HG02981 (cell line): ENCODE results near the gene OSM.
A peak's percentile ranks its signal among the peaks of the same experiment; 100 is the strongest.

Experiments used
- ATAC-seq: cut with Tn5 transposase; IDR thresholded peaks from one replicate; pipeline ENCODE4 v1.9.1; 2021; ENCODE audit warnings: mild to moderate bottlenecking, moderate library complexity; ENCODE audit not compliant: unreplicated experiment

Gene OSM

DNA sequence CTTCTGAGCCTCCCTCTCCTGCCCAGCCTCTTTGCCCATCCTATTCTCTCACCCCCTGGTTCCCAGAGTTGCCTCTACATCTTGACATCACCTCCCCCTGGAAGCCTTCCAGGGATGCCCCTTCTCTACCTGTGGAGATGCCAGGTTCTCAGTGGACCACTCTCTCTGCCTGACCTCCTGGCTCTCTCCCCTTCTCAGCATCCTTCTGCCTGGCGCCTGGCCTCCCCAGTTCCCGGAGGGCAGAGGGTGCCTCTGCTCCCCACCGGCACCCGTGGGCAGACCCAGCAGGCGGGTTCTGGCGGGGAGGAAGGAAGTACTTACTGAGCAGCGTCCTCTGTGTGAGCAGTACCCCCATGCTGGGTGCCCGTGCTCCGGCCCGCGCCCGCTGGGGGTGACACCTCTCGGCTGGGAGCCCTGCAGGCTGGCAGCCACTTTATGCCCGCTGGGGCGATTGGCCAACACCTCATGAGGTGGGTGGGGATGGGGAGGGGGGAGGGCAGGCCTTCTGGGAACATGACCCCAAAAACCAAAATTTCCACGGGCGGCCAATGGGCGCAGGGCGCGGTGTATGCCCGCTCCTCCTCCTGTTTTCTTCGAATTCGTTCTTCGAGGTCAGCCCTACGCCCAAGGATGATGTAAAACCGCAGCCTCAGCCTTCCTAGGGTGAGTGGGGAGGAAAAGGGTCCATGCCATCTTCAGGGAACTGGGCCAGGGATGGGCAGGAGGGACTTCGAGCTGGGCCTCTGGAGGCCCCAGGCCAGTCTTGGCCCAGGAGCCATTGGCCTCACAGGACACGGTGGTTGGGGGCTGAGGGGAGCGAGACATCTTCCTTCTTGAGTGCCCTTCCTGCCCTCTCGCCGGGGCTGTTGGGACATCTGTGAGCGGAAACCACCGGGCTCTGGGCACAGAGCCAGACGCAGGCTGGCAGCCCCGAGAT lies at the start of gene OSM:
TSS of gene OSM (minus strand) at position 407 of the 937 bp plus-strand sequence. CDS start at position 355, 52 bp downstream.
- ATAC-seq: no peak

DNA sequence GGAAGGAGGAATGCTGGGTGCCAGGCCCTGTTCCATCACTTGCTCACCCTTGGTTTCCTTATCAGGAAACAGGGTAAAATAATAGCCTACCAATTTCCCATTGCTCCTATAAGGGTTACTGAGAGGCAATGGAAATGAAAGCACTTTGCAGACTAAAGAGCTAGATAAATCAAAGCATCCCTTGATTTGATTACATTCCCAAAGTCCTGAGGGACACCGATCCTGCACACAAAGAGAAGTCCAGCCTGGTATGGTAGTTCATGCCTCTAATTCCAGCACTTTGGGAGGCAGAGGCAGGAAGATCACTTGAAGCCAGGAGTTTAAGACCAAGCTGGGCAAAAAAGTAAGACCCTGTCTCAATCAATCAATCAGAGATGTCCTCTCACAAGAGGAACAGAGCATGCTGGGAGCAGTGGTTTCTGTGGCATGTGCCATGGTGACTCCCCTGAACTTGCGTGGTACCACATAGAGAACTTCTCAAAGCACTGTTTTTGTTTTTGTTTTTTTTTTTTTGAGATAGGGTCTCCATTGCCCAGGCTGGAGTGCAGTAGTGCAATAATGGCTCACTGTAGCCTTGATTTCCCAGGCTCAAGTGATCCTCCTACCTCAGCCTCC lies 49.4 kb upstream of the OSM start:
- no peak for ATAC-seq

DNA sequence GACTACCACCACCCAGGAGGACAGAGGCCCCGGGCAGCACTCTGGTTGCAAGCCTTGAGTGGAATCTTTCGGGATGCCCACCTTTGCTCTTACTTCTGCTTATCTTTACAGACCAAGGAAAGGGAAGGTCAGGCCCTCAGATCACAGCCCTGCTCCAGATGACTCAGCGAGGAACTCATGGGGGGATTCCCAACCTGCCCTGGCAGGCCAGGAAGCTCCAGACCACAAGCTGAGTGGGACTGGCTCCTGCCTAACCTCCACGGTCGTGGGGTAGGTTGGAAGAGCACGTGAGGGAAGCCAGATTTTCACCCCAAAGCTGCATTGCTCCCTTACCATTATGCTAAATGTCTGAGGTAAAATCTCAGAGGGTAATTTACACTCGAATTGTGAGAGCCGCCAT lies 48.3 kb upstream of the OSM start:
- no peak for ATAC-seq

DNA sequence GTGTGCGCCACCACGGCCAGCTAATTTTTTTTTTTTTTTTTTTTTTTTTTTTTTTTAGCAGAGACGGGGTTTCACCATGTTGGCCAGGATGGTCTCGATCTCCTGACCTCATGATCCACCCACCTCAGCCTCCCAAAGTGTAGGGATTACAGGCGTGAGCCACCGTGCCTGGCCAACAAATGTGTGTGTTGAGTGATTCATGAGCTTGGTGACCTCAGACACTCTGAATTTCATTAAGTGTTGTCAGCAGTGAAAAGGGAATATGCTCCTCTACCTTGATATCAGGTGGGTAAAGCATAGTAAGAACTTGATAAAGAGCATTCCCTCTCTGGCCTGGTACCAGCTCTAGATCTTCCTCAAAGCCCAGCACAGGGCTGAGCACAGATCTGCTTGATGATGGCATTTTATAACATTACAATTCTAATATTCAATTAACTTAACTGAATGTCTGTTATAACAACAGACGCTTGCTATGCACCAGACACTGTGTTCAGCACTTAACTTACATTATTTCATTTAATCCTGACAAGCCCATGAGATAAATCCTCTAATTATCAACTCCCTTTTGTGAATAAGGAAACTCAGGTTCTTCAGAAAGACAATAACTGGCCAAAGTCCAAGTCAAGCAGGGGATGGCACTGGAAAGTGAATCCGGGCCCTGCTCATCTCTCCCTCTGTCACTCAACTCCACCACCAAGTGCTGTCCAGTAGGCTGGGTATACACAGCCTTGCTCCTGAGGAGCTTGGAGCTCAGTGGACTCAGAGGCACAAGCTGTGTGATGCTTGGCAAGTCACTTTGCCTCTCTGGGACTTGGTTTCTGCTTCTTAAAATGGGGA lies 47.1 kb upstream of the OSM start:
- no peak for ATAC-seq

DNA sequence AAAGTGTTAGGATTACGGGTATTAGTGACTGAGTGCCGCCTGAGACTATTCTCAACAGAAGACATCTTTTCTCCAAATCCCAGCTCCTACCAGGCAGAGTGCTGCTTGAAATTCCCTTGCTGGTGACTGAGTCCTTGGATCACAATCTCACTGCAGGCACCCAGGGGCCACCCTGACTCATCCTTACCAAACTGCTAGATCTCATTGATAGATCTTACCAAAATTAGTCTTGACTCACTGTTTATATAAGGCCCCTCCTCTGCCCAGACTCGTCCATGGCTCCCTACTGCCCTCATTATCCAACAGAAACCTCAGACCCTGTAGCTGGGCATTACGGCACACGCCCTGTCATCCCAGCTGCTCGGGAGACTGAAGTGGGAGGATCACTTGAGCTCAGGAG lies 45.4 kb upstream of the OSM start:
- ATAC-seq: no peak

DNA sequence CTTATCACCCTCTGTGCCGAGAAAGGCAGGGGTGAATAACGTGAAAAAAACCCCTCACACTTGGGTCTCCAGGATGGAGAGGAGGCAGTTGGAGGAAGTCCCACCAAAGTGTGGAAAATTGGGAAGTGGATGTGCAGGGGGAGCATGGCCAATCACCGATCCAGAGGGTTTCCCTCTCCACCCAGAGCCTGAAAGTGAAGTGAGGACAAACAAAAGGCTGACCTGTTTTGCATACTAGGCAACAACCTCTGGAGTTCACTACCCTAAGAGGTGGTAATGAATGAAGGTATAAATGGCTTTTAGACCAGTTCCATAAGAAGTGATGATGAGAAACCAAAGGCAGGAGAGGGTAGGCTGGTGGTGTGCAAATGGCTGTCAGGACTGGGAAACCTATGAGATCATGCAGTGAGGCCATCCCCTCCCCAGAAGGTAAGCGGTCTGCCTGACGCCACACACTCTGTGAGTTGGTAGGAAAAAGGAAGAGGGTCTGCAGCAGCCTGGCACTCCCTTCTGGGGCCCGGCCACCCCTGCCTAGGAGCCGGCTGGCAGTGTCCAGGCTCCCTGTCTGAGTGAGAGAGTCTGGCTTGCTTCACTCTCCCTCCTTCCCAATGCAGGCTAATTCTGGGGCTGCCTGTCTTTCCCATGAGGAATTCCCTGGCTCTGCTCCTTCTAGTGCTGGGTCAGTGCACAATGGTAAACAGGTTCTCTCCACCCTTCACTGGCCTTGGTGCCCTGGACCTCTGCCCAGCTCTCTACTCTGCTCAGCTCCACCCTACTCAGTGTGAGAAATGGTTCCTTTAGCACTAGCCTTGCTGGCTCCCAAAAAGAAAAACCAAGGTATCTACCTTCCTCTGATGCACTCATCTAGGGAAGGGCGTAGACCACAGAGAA lies 44.5 kb upstream of the OSM start:
- ATAC-seq: no peak

DNA sequence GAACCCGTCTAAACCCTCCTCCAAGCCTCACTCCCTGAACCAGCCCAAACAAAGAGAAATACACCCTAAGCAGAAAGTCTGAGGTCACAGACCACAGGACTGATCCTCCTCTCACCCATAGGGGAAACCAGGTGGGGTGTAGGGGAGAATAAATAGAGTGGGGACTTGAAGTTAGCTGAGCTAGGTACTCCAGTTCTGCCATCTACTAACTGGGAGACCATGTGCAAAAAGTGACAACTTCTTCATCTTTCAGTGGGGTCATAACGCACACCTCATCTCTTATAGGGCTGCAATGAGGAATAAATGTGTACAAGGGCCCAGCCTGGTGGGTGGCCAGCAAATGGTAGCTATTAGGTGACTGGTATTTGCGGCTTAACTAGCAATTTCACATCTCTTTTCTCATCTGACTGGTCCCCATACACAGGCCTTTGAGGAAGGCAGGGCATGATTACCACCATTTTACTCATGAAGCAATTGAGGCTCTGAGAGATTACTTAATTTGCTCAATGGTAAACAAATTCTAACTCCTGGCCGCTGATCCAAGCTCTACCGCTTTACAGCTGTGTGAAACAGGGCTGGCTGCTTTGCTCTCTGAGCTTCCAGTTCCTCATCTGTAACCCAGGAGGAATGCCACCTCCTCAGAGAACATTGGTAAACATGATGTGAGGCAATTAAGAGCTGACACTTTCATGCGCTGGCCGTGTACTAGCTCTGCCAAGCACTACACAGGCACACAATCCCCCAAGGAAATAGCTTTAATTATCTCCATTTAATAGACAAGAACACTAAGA lies 43.5 kb upstream of the OSM start:
- no peak for ATAC-seq

DNA sequence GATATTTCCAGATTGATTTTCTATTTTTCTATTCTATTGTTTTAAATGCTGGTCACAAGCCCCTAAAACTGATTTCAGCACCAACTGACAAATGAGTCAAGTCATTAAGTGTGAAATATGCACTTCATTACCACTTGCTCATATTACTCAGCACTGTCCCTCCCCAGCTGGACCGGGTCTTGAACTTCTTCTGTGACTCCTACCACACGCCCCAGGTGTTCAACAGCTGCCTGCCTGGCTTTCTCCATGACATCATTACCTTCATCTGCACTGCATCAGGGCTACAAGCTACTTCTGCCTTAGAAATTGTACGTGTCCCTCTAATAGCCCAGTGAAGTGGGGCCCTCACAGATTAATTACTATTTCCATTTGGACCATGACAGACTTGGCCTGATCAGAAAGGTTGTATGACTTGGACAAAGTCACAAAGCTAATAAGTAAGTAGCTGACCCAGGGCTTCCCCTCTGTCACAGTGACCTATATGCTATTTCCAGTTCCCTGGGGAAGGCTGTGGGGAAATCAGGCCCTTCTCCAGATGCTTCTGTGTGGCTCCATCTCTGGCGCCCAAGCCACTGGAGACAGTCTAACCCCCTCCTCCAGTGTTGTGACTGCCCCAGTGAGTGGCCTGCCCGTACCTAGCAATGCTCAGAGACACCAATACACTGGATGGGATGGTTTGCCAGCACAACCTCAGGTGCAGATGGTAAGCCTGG lies 42.0 kb upstream of the OSM start:
- ATAC-seq: no peak

DNA sequence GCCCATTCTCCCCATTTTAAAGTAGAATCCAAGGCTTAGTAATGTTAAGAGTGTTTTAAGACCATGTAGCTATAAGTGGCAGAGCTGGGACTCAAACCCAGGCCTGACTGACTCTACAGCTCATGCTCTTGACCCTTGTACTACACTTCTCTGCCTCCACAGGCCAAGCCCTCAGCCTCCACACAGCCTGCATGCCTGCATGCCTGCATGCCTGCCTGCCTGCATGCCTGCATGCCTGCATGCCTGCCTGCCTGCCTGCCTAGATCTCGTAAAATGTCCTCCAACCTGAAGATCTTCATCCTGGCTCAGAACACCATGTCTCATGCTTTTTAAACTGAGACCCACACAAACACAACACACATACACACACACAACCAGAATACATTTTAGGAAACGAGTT lies 41.4 kb upstream of the OSM start:
- no peak for ATAC-seq

DNA sequence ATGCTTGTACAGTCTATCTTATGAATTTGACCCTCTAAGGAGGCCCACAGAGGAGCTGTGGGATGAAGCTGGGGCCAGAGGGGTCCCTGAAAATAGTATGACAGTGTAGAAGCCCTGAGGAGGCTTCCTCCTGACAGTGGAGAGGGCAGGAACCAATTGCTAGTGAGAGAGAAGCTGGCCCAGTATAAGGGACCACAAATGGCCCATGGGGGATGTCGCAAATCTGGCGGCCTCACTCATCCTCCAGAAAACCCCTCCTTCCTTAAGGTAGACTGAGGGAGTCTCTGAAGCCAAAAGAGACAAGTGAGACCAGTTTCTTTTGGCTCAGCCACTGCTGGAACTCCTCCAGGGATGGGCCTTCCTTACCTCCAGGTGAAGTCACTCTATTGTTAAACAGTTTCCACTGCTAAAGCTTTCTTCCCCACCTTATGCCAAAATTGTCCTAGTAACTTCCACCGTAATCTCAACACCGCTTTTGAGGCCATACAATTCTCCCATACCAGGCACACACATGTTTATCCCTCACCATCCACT lies 40.5 kb upstream of the OSM start:
- ATAC-seq: no peak

DNA sequence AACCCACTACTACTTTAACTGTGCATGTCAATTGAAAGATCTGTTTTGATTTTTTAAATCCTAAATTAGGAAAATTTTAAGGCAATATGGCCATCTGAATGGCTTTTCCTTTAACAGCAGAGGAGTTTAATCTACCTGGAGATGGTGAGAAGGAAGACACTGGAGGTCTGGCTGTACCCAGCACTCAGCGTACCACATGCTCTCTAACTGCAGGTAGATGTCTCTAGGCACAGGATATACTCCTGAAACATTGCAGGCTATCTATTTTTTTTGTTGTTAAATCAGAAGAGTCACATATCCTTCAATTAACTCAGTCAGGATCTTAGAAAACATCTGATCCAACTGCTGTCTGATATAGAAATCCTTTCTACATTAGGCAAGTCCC lies 40.0 kb upstream of the OSM start:
- no peak for ATAC-seq

DNA sequence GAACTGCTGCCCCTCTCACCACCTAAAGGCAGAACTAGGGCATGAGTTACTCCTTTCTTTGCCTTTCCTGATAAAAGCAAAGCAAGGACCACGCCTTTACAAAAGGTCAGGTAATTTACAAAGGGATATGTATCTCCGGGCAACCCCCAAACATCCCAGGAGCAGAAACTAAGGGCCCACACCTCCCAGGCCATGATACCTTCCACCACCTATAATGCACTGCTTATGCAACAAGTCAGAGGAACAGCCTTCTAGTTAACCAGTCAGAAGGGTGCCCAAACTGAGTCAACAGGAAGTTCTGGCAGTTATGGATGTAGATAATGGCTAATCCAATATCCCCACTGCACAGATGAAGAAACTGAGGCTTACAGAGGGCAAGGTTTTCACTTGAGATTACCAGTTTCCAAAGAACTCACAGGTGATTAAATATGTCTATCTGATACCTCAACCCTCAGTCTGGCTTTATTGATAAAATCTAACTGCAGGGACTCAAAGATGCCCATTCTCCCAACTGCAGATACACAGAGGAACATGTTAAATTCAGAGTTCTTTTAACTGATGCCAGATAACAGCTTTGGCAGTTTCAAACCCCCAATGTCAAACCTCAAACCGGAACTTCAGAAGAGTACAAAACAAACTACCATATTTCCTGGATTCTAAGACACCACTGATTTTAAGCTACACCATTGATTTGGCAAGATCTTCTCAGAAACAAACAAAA lies 39.4 kb upstream of the OSM start:
- ATAC-seq: no peak

DNA sequence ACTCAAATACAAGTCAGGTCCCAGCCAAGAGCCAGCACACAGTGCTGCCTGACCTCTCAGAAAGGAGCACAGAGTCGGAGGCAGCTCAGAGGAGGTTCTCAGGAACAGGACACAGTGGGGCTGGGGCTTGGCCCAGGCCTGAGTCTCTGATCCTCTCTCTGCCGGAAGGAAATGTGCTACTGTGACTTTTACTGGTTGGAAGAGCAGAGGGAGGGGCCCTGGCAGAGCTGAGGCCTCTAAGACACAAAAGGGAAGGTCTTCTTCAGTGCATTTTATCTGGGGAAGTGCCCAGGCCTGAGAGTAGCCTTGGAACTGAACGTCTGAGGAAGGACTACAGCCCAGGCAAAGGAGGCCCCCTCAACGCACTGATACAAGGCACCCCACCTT lies 38.9 kb upstream of the OSM start:
- peak; percentile 35 for ATAC-seq

DNA sequence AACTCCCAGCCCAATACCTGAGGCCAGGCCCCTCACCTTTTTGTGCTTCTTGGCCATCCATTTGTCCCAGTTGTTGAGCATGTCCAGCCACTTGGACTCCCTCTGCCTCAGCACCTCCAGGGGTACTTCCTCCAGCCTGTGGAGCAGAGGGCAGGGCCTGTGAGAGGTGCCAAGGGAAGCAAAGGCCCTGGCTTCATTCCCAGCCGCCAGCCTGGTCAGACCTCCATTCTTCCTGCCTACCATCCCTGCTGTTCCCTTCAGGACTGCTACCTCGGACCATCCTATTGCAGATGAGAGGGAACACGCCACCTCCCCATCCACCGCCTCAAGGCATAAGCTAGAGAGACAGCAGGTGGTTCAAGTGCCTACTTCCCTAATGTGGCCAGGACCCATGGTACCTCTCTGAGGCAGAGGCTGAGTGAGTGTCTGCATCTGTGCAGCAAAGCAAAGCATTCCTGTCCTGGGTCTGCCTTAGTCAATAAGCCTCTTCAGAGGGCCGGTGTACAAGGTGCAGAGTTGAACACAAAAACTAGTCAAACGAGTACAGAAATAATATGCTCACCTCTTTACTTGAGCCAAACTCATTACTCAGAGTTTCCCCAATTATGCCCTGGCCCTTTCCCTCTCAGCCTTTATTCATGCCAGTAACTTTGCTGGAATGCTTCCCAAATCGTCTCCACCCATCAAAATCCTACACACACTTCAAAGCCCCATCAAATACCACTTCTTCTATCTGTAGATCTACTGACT lies 38.0 kb upstream of the OSM start:
- no peak for ATAC-seq

DNA sequence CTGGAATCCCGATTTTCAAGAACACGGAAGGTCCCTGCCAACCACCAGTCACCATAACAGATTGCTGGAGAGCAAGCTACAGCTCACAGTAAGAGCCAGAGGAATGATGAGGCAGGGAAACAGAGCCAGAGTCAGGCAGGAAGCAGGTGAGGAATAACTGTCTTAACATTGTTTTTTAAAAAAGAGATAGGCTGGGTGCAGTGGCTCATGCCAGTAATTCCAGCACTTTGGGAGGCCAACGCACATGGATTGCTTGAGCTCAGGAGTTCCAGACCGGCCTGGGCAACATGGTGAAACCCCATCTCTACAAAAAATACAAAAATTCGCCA lies 36.1 kb upstream of the OSM start:
- no peak for ATAC-seq

DNA sequence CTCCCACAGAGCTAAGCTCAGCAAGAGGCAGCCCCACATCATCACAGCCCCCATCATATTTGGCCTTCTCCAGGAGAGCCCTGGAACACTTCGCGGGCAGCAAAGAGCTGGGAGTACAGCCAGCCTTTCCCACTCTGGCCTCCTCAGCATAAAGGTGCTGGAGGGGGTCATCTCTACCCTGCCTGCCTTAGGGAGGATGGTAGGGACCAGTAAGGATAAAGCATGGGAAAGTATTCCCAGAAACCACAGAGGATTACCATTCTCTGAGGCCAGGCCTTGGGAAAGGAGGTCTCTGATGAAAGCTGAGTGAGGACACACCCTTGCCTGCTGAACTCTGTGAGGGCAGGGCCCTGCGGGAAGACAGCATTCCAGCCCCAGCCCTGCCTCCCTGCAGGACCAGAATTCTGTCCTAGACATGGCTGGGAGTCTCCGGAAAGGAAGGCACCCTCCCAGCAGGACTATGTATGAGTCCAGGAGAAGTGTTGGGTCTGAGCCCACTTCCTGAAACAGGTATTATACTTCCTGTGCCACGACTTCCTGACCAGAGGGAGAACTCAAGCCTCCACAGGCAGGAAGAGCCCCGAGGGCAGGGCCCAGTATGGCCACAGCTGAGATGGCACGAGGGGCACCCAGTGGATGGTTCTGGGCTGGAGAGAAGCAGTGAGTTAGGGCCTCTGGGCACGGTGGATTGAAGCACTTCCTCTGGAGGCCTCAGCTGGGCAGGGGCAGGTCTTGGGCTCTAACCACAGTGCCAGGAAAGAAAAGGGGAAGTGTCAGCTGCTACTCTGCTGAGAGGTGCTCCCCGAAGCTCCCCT lies 35.6 kb upstream of the OSM start:
- no peak for ATAC-seq

DNA sequence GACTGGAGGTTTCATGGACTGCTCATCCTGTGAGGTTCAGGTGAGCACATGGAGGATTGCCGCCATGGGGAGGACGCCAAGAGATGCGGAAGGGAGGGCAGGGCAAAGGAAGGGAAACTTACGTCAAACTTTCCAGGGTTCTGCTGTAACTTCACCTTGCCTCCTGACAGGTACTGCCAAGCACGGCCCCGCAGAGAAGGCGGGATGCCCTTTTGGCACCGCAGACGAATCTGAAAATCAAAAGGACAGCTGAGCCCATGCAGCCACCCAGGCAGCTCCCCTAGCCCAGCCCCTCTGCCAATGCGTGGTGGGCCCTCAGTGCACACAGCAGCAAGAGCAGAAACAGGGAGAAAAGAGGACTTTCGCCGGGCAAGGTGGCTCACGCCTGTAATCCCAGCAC lies 32.7 kb upstream of the OSM start:
- no peak for ATAC-seq
